ENCODE measurements around the gene GOLPH3L. TPM values are rescaled to one million over a fixed set of nuclear protein-coding genes. Genes with fewer than 3 reads are reported as not detected.
"Not testable (repeated sequence)": the region's sequence is repeated elsewhere in the genome, so short reads cannot be mapped to it uniquely, and the experiment has no call there.

The GOLPH3L gene
- total RNA-seq, 1 donor from 2014 or later = 20.5 TPM

DNA sequence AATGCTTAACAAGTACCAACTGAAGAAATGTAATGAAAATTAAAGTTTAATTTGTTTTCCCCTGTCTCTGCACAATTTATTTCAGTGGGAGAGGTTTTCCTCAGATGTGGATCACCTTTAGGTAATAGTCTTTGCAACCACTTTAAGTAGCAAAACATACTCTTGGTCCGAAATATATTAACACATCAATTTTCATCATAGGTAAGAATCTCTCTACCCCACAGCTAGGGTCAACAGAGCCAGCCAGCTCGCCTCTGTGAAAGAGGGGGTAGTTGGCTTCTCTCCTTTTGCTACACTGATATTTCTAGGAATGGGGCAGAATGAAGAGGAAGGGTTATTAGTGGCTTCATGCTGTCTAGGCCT, 92.7 kb downstream of the GOLPH3L start:
- DNase-seq (ENCODE audit: low spot score) = no peak
- intact Hi-C loops (cut with micrococcal nuclease) = no loop called here

DNA sequence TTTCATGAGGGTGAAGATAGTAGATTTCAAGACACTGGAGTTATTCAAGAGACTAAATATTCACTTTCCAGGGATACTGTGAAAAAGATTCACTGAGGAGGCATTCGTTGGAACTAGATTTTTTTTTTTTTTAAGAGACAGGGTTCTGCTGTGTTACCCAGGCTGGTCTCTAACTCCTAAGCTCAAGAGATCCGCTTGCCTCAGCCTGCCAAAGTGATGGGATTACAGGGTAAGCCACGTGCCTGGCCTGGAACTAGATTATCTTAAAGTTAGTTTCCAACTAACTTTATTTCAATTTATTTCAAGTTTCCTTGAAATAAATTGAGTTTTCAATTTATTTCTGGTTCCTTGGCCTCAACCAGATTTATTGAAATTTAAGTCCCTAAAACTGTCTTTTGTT, 93.2 kb downstream of the GOLPH3L start:
- Mint-ChIP-seq H3K27ac (peak overlapping the region; percentile 81), H3K36me3 (ENCODE audit: low read depth) (peaks cover 24% of the 10 kb centered on the region), H3K4me3 (no peak overlapping the region), H3K4me1 (ENCODE audit: low read depth) (peaks cover 22% of the 10 kb centered on the region), H3K9me3 (no peaks in the 10 kb centered on the region), H3K27me3 (ENCODE audit: insufficient read depth) (no peaks in the 10 kb centered on the region)
- no peak for DNase-seq (ENCODE audit: low spot score)
- intact Hi-C loops (cut with micrococcal nuclease) = no loop called here

More for the DNA sequence above, 92.7 kb downstream of the GOLPH3L start:
- Mint-ChIP-seq H3K27me3 (ENCODE audit: insufficient read depth) (no peaks in the 10 kb centered on the region), H3K4me1 (ENCODE audit: low read depth) (peaks cover 22% of the 10 kb centered on the region), H3K4me3 (no peak overlapping the region), H3K27ac (peak overlapping the region; percentile 80), H3K36me3 (ENCODE audit: low read depth) (peaks cover 26% of the 10 kb centered on the region), H3K9me3 (no peaks in the 10 kb centered on the region)

DNA sequence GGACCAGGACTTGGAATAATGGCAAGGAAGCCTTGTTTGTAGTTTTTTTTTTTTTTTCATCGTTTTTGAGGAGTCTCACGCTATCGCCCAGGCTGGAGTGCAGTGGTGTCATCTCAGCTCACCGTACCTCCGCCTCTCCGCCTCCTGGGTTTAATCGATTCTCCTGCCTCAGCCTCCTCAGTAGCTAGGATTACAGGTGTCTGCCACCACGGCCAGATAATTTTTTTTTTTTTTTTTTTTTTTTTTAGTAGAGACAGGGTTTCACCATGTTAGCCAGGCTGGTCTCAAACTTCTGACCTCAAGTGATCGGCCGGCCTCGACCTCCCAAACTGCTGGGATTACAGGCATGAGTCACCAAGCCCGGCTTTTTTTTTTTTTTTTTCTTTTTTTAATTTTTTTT, 94.6 kb downstream of the GOLPH3L start:
- H3K27ac Mint-ChIP-seq; DNase-seq (ENCODE audit: low spot score); intact Hi-C loops (cut with micrococcal nuclease); H3K9me3 Mint-ChIP-seq; H3K4me3 Mint-ChIP-seq; H3K27me3 Mint-ChIP-seq (ENCODE audit: insufficient read depth): not testable (repeated sequence)
- peaks cover 22% of the 10 kb centered on the region for H3K4me1 Mint-ChIP-seq (ENCODE audit: low read depth)
- H3K36me3 Mint-ChIP-seq (ENCODE audit: low read depth) = peaks cover 24% of the 10 kb centered on the region

DNA sequence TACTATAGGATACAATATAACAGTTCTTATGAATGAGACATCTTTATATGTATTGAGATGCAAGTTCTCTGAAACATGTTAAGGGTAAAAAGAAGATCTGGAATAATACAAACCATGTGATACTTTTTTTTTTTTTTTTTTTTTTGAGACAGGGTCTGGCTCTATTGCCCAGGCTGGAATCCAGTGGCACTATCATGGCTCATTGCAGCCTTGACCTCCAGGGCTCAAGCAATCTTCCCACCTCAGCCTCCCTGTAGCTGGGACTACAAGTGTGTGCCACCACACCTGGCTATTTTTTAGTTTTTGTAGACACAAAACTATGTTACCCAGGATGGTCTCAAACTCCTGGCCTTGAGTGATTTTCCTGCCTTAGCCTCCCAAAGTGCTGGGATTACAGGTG, 95.4 kb downstream of the GOLPH3L start:
- Mint-ChIP-seq H3K36me3 (ENCODE audit: low read depth) (peaks cover 25% of the 10 kb centered on the region), H3K27me3 (ENCODE audit: insufficient read depth) (no peaks in the 10 kb centered on the region), H3K4me1 (ENCODE audit: low read depth) (peaks cover 20% of the 10 kb centered on the region), H3K9me3 (no peaks in the 10 kb centered on the region), H3K4me3 (no peak overlapping the region), H3K27ac (no peak overlapping the region)
- intact Hi-C loops (cut with micrococcal nuclease) = no loop called here
- DNase-seq (ENCODE audit: low spot score) = no peak

DNA sequence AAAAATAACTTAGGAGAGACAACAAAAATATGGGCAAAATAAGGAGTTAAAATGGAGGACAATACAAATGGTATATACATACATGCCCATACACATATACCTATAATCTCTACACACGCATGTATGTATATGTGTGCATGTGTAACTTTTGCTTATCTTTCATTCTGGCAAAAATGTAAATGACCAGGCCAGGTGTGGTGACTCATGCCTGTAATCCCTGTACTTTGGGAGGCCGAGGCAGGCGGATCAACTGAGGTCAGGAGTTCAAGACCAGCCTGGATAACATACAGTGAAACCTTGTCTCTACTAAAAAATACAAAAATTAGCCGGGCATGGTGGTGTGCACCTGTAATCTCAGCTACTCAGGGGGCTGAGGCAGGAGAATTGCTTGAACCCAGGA, 98.6 kb downstream of the GOLPH3L start:
- H3K4me1 Mint-ChIP-seq (ENCODE audit: low read depth); H3K27me3 Mint-ChIP-seq (ENCODE audit: insufficient read depth); H3K27ac Mint-ChIP-seq; H3K4me3 Mint-ChIP-seq; H3K9me3 Mint-ChIP-seq; DNase-seq (ENCODE audit: low spot score); intact Hi-C loops (cut with micrococcal nuclease): not testable (repeated sequence)
- H3K36me3 Mint-ChIP-seq (ENCODE audit: low read depth) = peaks cover 16% of the 10 kb centered on the region

DNA sequence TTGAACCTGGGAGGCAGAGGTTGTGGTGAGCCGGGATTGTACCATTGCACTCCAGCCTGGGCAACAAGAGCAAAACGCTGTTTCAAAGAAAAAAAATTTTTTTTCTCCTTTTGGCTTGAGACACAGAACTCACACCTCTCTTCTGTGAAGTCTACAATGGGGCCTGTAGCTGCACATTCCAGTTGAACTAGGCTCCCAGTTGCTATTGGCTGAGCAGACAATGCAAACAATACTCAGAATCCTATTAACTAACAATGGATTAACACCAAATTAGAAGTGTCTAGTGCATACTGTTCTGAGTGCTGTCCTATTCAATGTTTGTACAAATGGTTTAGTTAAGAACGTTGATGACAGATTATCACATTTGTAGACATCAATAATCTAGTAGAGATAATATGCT, 100.0 kb downstream of the GOLPH3L start:
- Mint-ChIP-seq H3K36me3 (ENCODE audit: low read depth) (peaks cover 13% of the 10 kb centered on the region), H3K9me3 (no peaks in the 10 kb centered on the region), H3K27me3 (ENCODE audit: insufficient read depth) (no peaks in the 10 kb centered on the region), H3K4me3 (no peak overlapping the region), H3K27ac (no peak overlapping the region), H3K4me1 (ENCODE audit: low read depth) (peaks cover 6% of the 10 kb centered on the region)
- intact Hi-C loops (cut with micrococcal nuclease) = no loop called here
- DNase-seq (ENCODE audit: low spot score) = no peak

Other genes with a start within 250 kb of the GOLPH3L start
- 77.3 and 77.4 TPM in 2 replicates for gene TARS2, start 209.7 kb downstream of the GOLPH3L start, total RNA-seq
- gene ECM1, start 189.0 kb downstream of the GOLPH3L start, total RNA-seq = 1.9 and 2.6 TPM in 2 replicates
- not detected in 2 replicates for gene FALEC, start 181.4 kb downstream of the GOLPH3L start, total RNA-seq
- gene ADAMTSL4, start 147.7 kb downstream of the GOLPH3L start, total RNA-seq = 1.2 and 1.3 TPM in 2 replicates
- 311 and 317 TPM in 2 replicates for gene MCL1, start 117.5 kb downstream of the GOLPH3L start, total RNA-seq
- 282 and 285 TPM in 2 replicates for gene ENSA, start 67.5 kb downstream of the GOLPH3L start, total RNA-seq
- not detected in 2 replicates for gene HORMAD1, start 23.7 kb upstream of the GOLPH3L start, total RNA-seq
- gene CTSS, start 68.6 kb upstream of the GOLPH3L start, total RNA-seq = 31.7 and 34.2 TPM in 2 replicates
- gene CTSK, start 111.1 kb upstream of the GOLPH3L start, total RNA-seq = 1.8 and 2.7 TPM in 2 replicates
- 32.4 and 32.5 TPM in 2 replicates for gene ARNT, start 179.4 kb upstream of the GOLPH3L start, total RNA-seq
- not detected in 2 replicates for gene CTXND2, start 190.0 kb upstream of the GOLPH3L start, total RNA-seq
- 60.6 and 63.7 TPM in 2 replicates for gene SETDB1, start 229.2 kb upstream of the GOLPH3L start, total RNA-seq